HG02938 (cell line): ENCODE results near the gene KCNIP3.

Experiments used
- ATAC-seq: cut with Tn5 transposase; IDR thresholded peaks from one replicate; pipeline ENCODE4 v1.9.1; 2021; ENCODE audit warnings: mild to moderate bottlenecking, moderate library complexity; ENCODE audit not compliant: unreplicated experiment

The KCNIP3 gene

DNA sequence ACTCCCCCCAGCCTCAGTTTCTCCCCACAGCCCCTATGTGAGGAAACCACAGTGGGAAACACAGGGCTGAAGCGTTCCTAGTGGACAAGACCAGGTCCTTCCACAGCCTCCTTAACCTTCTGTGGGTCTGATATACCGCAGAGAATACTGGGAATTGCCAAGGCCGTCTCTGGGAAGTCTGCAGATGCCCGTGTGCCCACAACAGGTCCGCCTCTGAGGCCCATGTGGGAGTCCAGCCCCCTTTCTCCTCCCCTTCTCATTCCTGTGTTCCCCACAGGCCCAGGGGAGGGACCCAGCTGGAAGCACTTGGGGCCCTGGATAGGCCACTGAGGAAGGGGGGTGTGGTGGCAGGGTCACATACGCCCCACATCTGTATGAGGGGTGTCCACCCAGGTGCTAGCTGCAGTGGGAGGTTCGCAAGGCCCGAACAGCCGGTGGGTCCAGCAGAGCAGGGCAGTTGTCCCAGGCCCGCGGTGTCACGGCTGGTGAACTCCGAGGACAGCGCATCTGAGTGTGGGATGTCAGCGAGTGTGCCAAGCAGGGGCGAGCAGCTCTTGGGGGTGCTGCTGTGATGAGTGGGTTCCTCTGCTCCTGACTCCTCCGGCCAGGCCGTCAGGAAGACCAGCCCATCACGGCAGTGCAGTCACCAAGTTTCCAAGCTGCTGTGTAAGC, 2.4 kb upstream of the KCNIP3 start:
- ATAC-seq, result no peak

DNA sequence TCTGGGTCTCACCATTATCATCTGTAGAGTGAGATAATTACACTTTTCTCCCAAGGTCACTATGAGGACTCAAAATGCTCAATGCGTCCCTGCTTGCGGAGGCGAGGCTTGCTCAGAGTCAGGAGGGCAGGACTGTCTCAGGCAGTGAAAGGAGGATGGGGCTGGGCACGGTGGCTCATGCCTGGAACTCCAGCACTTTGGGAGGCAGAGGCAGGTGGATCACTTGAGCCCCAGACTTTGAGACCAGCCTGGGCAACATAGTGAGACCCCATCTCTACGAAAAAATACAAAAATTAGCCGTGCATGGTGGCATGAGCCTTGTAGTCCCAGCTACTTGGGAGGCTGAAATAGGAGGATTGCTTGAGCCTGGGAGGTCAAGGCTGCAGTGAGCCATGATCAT, 1.8 kb upstream of the KCNIP3 start:
- no peak for ATAC-seq

- no peak for ATAC-seq
These were observed 1.1 kb upstream of the KCNIP3 start for GRCh38 chr2:95296011-95296410.

DNA sequence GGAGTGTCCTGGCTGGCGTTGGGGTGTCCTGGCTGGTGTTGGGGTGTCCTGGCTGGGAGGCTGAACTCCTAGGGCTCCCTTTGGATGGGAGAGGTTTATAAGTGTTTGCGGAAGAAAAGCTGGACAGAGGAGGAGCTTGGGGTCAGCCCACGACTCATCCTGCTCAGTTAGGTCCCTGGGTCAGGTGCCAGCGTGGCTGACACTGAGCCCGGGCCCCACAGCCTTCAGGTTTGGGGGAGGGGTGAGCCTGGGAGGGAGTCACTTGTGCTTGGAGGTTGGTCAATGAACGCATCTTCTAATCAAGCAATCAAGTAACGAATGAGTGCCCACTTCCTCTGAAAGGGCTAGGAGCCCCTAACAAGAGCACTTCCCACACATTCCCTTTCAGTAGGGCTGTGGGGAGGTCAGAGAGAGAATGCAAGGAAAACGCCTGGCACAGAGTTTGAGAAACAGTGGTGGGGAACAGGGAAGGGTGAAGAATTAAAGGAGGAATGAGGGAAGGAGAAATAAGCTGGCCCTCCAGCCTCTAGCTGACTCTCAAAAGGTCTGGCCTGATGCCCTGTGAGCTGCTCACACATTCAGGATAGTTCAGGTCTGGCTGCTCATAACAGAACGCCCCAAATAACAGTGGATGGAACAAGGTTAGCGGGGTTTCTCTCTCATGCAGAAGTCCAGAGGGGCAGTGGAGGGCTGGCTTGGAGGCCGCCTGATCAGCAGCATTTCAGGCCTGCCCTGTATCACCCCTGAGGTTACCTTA, 670 bp downstream of the KCNIP3 start:
- no peak for ATAC-seq

DNA sequence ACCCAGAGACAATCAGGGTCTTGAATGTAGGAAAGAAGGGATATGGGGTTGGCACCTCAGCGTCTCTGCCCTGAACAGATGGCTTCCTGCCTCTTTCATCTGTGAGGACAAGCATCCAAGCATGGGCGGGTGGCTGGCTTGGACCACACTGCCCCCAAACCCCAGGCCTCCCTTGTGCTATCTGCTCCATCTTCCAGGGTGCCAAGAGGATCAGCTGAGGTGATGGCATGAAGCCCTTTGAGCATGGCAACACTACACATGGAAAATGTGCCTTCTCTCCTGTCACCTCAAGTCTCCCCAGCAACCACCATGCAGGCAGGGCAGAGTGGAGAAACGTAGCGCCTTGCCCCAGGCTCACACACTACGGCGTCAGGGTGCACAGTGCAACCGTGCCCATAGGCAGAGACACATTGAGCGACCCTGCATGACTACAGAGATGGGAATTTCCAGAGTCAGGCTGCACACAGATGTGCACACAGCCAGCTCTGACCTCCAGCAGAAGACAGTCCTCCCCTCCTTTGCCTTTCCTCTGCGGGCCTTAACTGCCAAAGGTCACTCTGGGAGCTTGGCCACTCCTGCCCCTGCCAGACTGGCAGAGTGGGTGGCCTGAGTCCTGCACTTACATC, 1.5 kb downstream of the KCNIP3 start:
- no peak for ATAC-seq

GRCh38 chr2:95299961-95300360, 2.8 kb downstream of the KCNIP3 start:
- no peak for ATAC-seq

- no peak for ATAC-seq
These were observed 3.3 kb downstream of the KCNIP3 start for GRCh38 chr2:95300450-95300849.

GRCh38 chr2:95301186-95301585, 4.0 kb downstream of the KCNIP3 start:
- ATAC-seq, result no peak

DNA sequence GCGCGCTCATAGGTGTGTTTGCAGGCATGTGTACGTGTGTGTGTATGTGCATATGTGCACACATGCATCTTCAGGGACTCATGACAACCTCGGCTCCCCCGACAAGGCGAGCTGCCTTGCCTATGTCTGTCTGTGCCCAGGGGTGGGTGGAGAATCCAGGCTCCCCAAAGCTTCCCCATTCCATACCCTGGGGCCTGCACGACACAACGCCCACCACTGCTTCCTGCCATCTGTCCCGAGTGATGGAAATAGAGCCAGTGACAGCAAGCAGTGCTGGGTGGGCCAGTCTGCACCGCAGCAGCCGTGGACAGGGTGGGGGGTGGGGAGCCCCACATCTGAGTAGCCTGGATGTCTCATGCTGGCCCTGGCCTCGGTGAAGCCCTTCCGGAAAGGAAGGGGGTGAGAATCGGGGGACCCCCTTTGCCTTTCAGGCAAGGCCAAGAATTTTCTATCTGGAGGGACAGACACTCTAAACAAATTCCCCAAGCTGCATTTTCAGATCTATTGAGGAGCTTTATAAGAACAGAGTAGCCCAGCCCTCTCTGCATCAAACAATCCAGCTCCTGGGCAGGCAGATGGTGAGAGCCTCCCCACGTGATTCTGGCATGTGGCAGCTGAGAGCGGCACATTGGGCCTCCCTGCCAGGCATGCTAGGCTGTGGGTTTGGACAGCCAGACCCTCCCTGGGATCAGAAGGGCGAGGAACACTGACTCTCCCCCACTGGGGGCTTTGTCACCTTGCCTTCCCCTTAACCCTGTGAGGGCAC, 4.9 kb downstream of the KCNIP3 start:
- no peak for ATAC-seq

GRCh38 chr2:95303191-95303919, 6.2 kb downstream of the KCNIP3 start:
- no peak for ATAC-seq

GRCh38 chr2:95305380-95306061, 8.4 kb downstream of the KCNIP3 start:
- no peak for ATAC-seq

- no peak for ATAC-seq
These were observed 9.3 kb downstream of the KCNIP3 start for GRCh38 chr2:95306336-95306895.

DNA sequence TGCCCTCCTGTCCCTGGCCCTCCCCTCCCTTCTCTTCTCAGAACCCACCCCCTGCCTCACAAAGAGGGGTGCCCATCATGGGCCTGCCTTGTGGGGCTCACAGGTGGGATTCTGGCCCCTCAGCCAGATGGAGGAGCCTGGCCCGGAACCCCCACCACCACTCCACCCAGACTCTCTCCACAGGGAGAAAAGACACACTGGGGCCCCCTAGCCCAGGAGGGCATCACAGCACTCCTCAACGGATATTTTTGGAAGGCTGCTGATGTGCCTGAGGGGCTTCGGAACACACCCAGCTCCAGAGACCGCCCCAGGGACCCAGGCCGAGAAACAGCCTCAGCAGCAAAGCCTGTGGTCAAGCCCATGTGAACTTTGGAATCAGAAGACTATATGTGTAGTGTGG, 9.9 kb downstream of the KCNIP3 start:
- ATAC-seq, result no peak

GRCh38 chr2:95307878-95308277, 10.7 kb downstream of the KCNIP3 start:
- ATAC-seq, result no peak

- no peak for ATAC-seq
These were observed 11.4 kb downstream of the KCNIP3 start for GRCh38 chr2:95308426-95308990.

DNA sequence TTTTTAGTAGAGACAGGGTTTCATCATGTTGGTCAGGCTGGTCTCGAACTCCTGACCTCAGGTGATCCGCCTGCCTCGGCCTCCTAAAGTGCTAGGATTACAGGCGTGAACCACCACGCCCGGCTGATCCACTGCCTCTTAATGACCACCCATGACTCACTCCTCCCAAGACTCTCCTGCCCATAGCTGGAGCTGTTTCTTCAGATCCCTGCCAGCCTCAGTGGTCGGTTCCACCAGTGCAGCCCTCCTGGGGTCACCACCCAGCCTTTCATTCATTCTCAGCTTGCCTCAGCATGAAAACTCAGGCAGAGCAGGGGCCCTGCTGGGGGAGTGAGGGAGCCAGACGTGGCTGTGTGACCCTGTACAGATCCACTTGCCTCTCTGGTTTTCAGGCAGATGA, 12.5 kb downstream of the KCNIP3 start:
- ATAC-seq, result no peak

GRCh38 chr2:95310216-95310615, 13.1 kb downstream of the KCNIP3 start:
- no peak for ATAC-seq

DNA sequence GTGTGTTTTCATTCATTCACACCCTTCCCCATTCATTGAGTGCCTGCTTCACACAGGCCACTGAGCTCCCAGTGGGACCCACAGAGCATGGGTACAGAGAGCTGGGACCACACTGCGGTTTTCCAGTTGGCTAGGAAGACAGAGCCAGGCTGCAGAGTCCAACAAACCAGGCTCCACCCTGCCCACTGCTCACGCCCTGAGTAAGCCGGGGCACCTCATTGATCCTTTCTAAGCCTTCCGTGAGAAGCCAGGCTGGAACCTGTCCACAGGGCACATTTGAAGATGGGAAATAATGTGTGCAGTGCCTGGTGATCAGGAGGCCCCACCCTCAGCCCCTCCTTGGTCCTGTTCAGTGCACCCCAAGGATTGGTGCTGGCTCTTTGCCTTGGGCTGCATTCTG, 13.5 kb downstream of the KCNIP3 start:
- ATAC-seq, result no peak

DNA sequence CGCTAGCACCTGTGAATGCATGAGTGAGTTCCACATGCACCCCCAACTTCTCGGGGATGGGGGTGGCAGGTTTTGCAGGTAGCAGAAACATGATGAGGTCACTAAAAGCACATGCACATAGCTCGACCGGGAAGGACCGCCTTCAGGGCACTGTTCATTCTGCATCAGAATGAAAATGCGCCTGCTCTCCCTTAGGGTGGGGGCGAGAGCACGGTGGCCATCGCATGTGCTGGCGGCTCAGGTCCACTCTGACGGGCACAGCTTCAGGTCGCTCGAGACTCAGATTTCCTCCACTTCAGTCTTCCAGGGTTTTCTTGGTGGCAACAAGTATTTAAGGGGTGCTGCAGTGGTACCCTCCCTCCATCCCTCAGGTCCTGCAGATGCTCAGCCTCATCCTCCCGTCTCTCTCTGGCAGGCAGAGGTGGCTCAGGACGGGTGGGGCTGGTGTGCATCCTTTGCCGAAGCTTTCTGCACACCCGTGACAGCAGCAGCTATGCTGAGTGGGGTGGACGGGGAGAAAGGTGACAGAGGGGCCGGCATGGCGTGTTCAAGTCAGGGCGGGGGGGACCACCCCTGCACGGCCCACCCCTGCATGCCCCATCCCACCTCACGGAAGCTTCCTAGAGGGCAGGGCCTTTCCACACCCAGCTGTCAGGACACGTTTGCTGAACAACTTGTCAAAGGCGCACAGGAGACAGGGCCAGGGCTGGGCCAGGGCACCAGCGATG, 14.8 kb downstream of the KCNIP3 start:
- no peak for ATAC-seq
